GM13976 (cell line): ENCODE results near the gene ZGPAT.

ENCODE experiments used
- DNase-seq: peaks from one replicate; pipeline ENCODE4 v3.0.0; 2012; ENCODE audit warnings: low spot score
- CTCF ChIP-seq: IDR thresholded peaks from 2 replicates; pipeline ENCODE4 v1.5.1; 2012; ENCODE audit warnings: borderline replicate concordance, mild to moderate bottlenecking; ENCODE audit not compliant: insufficient read depth; ENCODE audit errors: extremely low read depth, missing control alignments, control extremely low read depth
- in situ Hi-C: fragments of 300-500 bp; cut with MboI; formaldehyde crosslinking; loops from one replicate; pipeline ENCODE4 v1.12.0; 2022; ENCODE audit warnings: low sequenced_read_pairs, mixed read lengths, inconsistent platforms; ENCODE audit not compliant: unreplicated experiment

ZGPAT gene

GRCh38 chr20:63678667-63679465 lies 29.0 kb upstream of the ZGPAT start:
- TF ChIP-seq CTCF = no peak
- in situ Hi-C loops = no loop called here
- no peak for DNase-seq

- in situ Hi-C loops = no loop called here
- TF ChIP-seq CTCF = no peak
- no peak for DNase-seq
These were observed 28.0 kb upstream of the ZGPAT start for GRCh38 chr20:63679799-63680305.

- no peak for TF ChIP-seq CTCF
- in situ Hi-C loops = no loop called here
- no peak for DNase-seq
These were observed 27.4 kb upstream of the ZGPAT start for GRCh38 chr20:63680427-63680826.

GRCh38 chr20:63680857-63681608 lies 26.8 kb upstream of the ZGPAT start:
- TF ChIP-seq CTCF = no peak
- DNase-seq = no peak
- in situ Hi-C loops = no loop called here

- no peak for DNase-seq
- TF ChIP-seq CTCF = no peak
- in situ Hi-C loops = no loop called here
These were observed 26.2 kb upstream of the ZGPAT start for GRCh38 chr20:63681609-63682142.

GRCh38 chr20:63682384-63683139 lies 25.3 kb upstream of the ZGPAT start:
- TF ChIP-seq CTCF = no peak
- in situ Hi-C loops = no loop called here
- DNase-seq = no peak
